DND-41 (cell line): ENCODE measurements around the gene TRIM46.

ENCODE experiments used
- CTCF ChIP-seq: IDR thresholded peaks from 2 replicates; pipeline ENCODE4 v1.5.1; 2012; ENCODE audit warnings: borderline replicate concordance, low read length, moderate library complexity, mild to moderate bottlenecking; ENCODE audit not compliant: poor library complexity, severe bottlenecking; ENCODE audit errors: extremely low read depth
- EZH2 ChIP-seq: IDR thresholded peaks from 3 replicates; pipeline ENCODE4 v1.6.1; 2012; ENCODE audit warnings: borderline replicate concordance, low read depth, mild to moderate bottlenecking, moderate library complexity, low read length, inconsistent platforms; ENCODE audit not compliant: severe bottlenecking

- TF ChIP-seq CTCF, result peak; percentile 21
- TF ChIP-seq EZH2, result no peak
Measured at GRCh38 chr1:155145491-155145890, 28.2 kb upstream of the TRIM46 start.
